Right lung (tissue), 5 donors: ENCODE results near the gene FBLIM1. TPM values are rescaled to one million over a fixed set of nuclear protein-coding genes. Genes with fewer than 3 reads are reported as not detected.

Source experiments
- DNase-seq, 2 donors: peaks; one replicate each; pipeline ENCODE4 v3.0.0-alpha.2; 2013
- polyA plus RNA-seq, 5 donors: library from polyadenylated mRNA; unstranded; fragments of 120-200 nt; gene quantifications; one replicate each; pipeline versions ENCODE4 v1.2.1 to v1.2.3, GENCODE V29; 2013; ENCODE audit warnings: inconsistent platforms in 1 of 5, low replicate concordance in 1 of 5; ENCODE audit not compliant: insufficient read length in 5 of 5, insufficient read depth in 1 of 5

FBLIM1 gene
- polyA plus RNA-seq, 5 donors = 49.8 to 97.0 (median 72.9) TPM

- no peak for DNase-seq
Observed at GRCh38 chr1:15764890-15765289, 6.3 kb downstream of the FBLIM1 start.

GRCh38 chr1:15765495-15766194 is 7.0 kb downstream of the FBLIM1 start:
- DNase-seq = no peak

- DNase-seq = no peak
Observed at GRCh38 chr1:15767941-15768340, 9.3 kb downstream of the FBLIM1 start.

GRCh38 chr1:15768388-15768787 is 9.8 kb downstream of the FBLIM1 start:
- no peak for DNase-seq

- no peak for DNase-seq
Observed at GRCh38 chr1:15770313-15770962, 11.8 kb downstream of the FBLIM1 start.

GRCh38 chr1:15771836-15772515 is 13.4 kb downstream of the FBLIM1 start:
- DNase-seq = no peak

- DNase-seq = no peak
Observed at GRCh38 chr1:15775706-15776105, 17.1 kb downstream of the FBLIM1 start.

- no peak for DNase-seq
Observed at GRCh38 chr1:15777909-15778707, 19.5 kb downstream of the FBLIM1 start.

GRCh38 chr1:15785683-15786082 is 27.1 kb downstream of the FBLIM1 start:
- DNase-seq = no peak

- no peak for DNase-seq
Observed at GRCh38 chr1:15786581-15786980, 28.0 kb downstream of the FBLIM1 start.

- no peak for DNase-seq
Observed at GRCh38 chr1:15788624-15789301, 30.2 kb downstream of the FBLIM1 start.

- DNase-seq = no peak
Observed at GRCh38 chr1:15796086-15796462, 37.5 kb downstream of the FBLIM1 start.

GRCh38 chr1:15797614-15798390 is 39.2 kb downstream of the FBLIM1 start:
- DNase-seq = no peak

GRCh38 chr1:15799004-15799867 is 40.6 kb downstream of the FBLIM1 start:
- no peak for DNase-seq

GRCh38 chr1:15799928-15800835 is 41.6 kb downstream of the FBLIM1 start:
- no peak for DNase-seq

- no peak for DNase-seq
Observed at GRCh38 chr1:15802234-15802965, 43.8 kb downstream of the FBLIM1 start.

GRCh38 chr1:15803380-15803779 is 44.8 kb downstream of the FBLIM1 start:
- DNase-seq = no peak

GRCh38 chr1:15804060-15804459 is 45.5 kb downstream of the FBLIM1 start:
- no peak for DNase-seq
